Upper lobe of right lung (tissue), 1 donor: ENCODE measurements around the gene CMTM4. TPM values are rescaled to one million over a fixed set of nuclear protein-coding genes. Genes with fewer than 3 reads are reported as not detected.

Experiments used
- ATAC-seq: fragments of 200-7000 bp; cut with Tn5 transposase; one replicate; pipeline ENCODE4 v1.9.1; 2020; ENCODE audit warnings: mild to moderate bottlenecking, moderate library complexity
- DNase-seq: peaks from one replicate; pipeline ENCODE4 v3.0.0-alpha.2; 2020
- H3K27ac ChIP-seq: fragments of 200-600 bp; one replicate; pipeline ENCODE4 v1.8.0; 2022
- H3K27me3 ChIP-seq: fragments of 200-600 bp; one replicate; pipeline ENCODE4 v1.8.0; 2022; ENCODE audit warnings: mild to moderate bottlenecking
- H3K36me3 ChIP-seq: fragments of 200-600 bp; one replicate; pipeline ENCODE4 v1.8.0; 2022
- H3K4me1 ChIP-seq: fragments of 200-600 bp; one replicate; pipeline ENCODE4 v1.8.0; 2022
- H3K4me3 ChIP-seq: fragments of 200-600 bp; one replicate; pipeline ENCODE4 v1.8.0; 2022; ENCODE audit warnings: mild to moderate bottlenecking
- H3K9me3 ChIP-seq: fragments of 200-600 bp; one replicate; pipeline ENCODE4 v1.8.0; 2022
- CTCF ChIP-seq: fragments of 200-600 bp; IDR thresholded peaks from one replicate; pipeline ENCODE4 v1.8.0; 2022; ENCODE audit warnings: antibody characterized with exemption
- intact Hi-C: fragments of 100-400 bp; cut with DNase I; formaldehyde crosslinking; loops from one replicate; pipeline ENCODE4 v1.11.0; 2022
- total RNA-seq: library from RNA; stranded (reverse); fragmentation: NEBNext Ultra II Directional; extraction: Animal tissue kit (Norgen Biotek cat#: 25700); gene quantifications from one replicate; pipeline ENCODE4 v1.2.1, GENCODE V29; 2021
- donor health status: DM: no; HTN: yes; CAD: no; lungs with severe emphysema.

The CMTM4 gene
- total RNA-seq, 1 donor from 2014 or later: 58.0 TPM

DNA sequence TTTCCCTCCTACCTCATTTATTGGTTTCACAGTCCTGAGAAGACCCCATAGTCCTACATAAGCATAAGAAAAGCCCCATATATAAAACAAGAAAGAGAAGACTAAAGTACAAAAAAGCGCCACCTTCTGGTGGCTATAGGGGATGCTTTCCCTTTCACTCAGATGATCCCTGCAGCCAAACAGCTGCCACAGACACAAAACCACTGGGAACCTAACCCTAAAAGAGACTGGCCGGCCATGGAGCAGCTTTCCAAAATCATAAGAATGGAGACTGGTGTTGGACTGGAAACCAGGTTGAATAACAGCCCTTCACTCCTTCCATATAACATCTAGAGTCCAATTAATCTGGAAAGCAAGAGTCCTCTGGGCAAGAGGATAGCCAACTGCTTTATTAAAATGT is 43.5 kb upstream of the CMTM4 start:
- peaks cover 80% of the 10 kb centered on the region for H3K36me3 ChIP-seq
- H3K27me3 ChIP-seq: no peaks in the 10 kb centered on the region
- peak overlapping the region; percentile 71 for H3K27ac ChIP-seq
- intact Hi-C loops: no loop called here
- peak; percentile 65 for TF ChIP-seq CTCF
- no peak overlapping the region for H3K4me3 ChIP-seq
- DNase-seq (no peak), ATAC-seq (peak; percentile 54)
- no peaks in the 10 kb centered on the region for H3K9me3 ChIP-seq
- peaks cover 33% of the 10 kb centered on the region for H3K4me1 ChIP-seq

GRCh38 chr16:66735891-66736290 is 39.3 kb upstream of the CMTM4 start:
- ATAC-seq: no peak
- H3K27me3 ChIP-seq: no peaks in the 10 kb centered on the region
- no peak for TF ChIP-seq CTCF
- no peak overlapping the region for H3K4me3 ChIP-seq
- intact Hi-C loops: no loop called here
- peaks cover 89% of the 10 kb centered on the region for H3K36me3 ChIP-seq
- no peak overlapping the region for H3K27ac ChIP-seq
- H3K4me1 ChIP-seq: peaks cover 15% of the 10 kb centered on the region
- no peak for DNase-seq
- no peaks in the 10 kb centered on the region for H3K9me3 ChIP-seq

DNA sequence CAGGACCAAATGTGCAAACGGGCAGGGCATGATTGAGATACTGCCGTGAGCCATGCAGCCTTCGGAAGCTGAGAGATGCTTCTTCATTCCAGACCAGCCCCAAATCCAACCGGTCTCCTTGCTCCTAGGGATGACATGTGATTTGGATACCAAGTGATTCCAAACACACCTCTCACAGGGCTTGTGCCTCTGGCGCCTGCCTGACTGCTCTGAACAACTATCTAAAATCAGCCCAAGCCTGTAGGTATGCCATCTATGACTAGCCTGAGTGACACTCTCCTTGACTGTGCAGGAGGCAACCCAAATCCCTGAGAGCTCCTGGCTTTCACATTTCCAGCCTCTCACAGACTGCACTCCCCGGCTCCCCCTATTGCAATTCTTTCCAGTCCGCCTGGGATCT is 34.6 kb upstream of the CMTM4 start:
- intact Hi-C loops: no loop called here
- no peak overlapping the region for H3K27ac ChIP-seq
- peaks cover 94% of the 10 kb centered on the region for H3K36me3 ChIP-seq
- no peaks in the 10 kb centered on the region for H3K9me3 ChIP-seq
- ATAC-seq (no peak), DNase-seq (no peak)
- TF ChIP-seq CTCF: no peak
- H3K4me1 ChIP-seq: peaks cover 6% of the 10 kb centered on the region
- no peaks in the 10 kb centered on the region for H3K27me3 ChIP-seq
- no peak overlapping the region for H3K4me3 ChIP-seq

- intact Hi-C loops: no loop called here
- Histone ChIP-seq H3K27ac (no peak overlapping the region), H3K4me3 (no peak overlapping the region), H3K9me3 (no peaks in the 10 kb centered on the region), H3K27me3 (no peaks in the 10 kb centered on the region), H3K36me3 (peaks cover 94% of the 10 kb centered on the region), H3K4me1 (peaks cover 6% of the 10 kb centered on the region)
- TF ChIP-seq CTCF: no peak
- DNase-seq: no peak
- ATAC-seq: no peak
Observed at GRCh38 chr16:66728804-66729203, 32.3 kb upstream of the CMTM4 start.

DNA sequence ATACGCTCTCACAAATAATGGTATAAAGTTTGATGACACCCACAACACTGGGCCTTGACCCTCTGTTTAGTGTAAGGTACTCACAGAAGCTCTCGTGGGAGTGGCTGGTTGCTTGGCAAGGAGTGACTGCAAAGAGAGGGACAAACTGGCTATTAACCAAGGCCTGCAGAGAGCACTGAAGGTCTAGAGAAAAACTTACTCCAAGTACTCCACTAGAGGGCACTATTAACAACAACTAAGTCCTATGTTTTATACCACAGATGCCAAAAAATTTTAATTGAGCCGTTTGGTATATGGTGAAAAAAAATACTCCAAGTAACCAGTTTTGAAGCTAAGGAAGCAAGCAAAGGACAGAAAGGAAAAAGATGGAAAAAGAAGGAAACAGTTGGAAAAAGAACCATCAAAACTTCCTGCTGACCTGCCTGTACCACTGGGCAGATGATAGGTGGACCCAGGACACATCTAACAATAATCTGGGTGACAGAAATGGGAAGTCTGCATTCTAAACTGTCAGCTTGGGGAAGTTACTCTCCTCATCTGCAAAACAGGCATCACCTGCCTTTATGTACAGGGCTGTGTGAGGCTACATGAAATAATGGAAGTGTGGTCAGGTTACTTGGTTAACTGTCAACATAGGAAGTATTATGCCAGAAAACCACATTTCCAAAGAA is 31.7 kb upstream of the CMTM4 start:
- H3K27me3 ChIP-seq: no peaks in the 10 kb centered on the region
- H3K9me3 ChIP-seq: no peaks in the 10 kb centered on the region
- H3K27ac ChIP-seq: no peak overlapping the region
- H3K4me1 ChIP-seq: peaks cover 6% of the 10 kb centered on the region
- H3K36me3 ChIP-seq: peaks cover 94% of the 10 kb centered on the region
- peak; percentile 71 for TF ChIP-seq CTCF
- DNase-seq: no peak
- intact Hi-C loops: no loop called here
- peak; percentile 93 for ATAC-seq
- H3K4me3 ChIP-seq: no peak overlapping the region

GRCh38 chr16:66720766-66721165 is 24.2 kb upstream of the CMTM4 start:
- H3K27me3 ChIP-seq: no peaks in the 10 kb centered on the region
- TF ChIP-seq CTCF: no peak
- no peak overlapping the region for H3K4me3 ChIP-seq
- peaks cover 56% of the 10 kb centered on the region for H3K36me3 ChIP-seq
- ATAC-seq (no peak), DNase-seq (no peak)
- H3K27ac ChIP-seq: no peak overlapping the region
- no peaks in the 10 kb centered on the region for H3K9me3 ChIP-seq
- intact Hi-C loops: no loop called here
- H3K4me1 ChIP-seq: no peaks in the 10 kb centered on the region
